GM12878 (cell line): ENCODE data around the gene PTCD3. TPM values are rescaled to one million over a fixed set of nuclear protein-coding genes. Genes with fewer than 3 reads are reported as not detected.

Source experiments
- ATAC-seq: fragments of 200-7000 bp; cut with Tn5 transposase; 3 replicates; pipeline ENCODE4 v1.9.1; 2020; ENCODE audit warnings: mild to moderate bottlenecking, moderate library complexity
- BruUV-seq: library from RNA; stranded (reverse); fragments of 400-500 nt; replicated peaks from 2 replicates; lab custom pipeline; 2021; lab: Mats Ljungman, UMichigan
- CTCF ChIA-PET: fragments of 300-600 bp; sonication (Branson Sonifier 250); formaldehyde crosslinking; extraction: SDS; loops from one replicate; lab custom pipeline; 2021; ENCODE audit warnings: inconsistent platforms; lab: Yijun Ruan, JAX
- POLR2A ChIA-PET: fragments of 350-600 bp; formaldehyde crosslinking; extraction: SDS; loops from one replicate; lab custom pipeline; 2021; ENCODE audit warnings: inconsistent platforms; lab: Charles Lee
- RAD21 ChIA-PET: fragments of 300-600 bp; sonication (Branson Sonifier 250); formaldehyde crosslinking; loops from one replicate; lab custom pipeline; 2023; ENCODE audit warnings: antibody characterized with exemption; ENCODE audit not compliant: unreplicated experiment; lab: Charles Lee
- SMC1A ChIA-PET: fragments of 300-600 bp; sonication (Branson Sonifier 250); formaldehyde crosslinking; loops from one replicate; lab custom pipeline; 2023; ENCODE audit not compliant: unreplicated experiment, uncharacterized antibody; lab: Charles Lee
- DNase-seq: peaks from one replicate; pipeline ENCODE4 v3.0.0-alpha.2; 2011; ENCODE audit warnings: low read depth, low spot score
- FAIRE-seq: peaks from 3 replicates; lab custom pipeline; 2011; peaks lifted over from hg19 to GRCh38; lab: Jason Lieb, UNC
- H2AFZ ChIP-seq: 2 replicates; pipeline ENCODE4 v1.6.0; 2011; ENCODE audit warnings: low read depth, low read length, control low read depth; ENCODE audit not compliant: control insufficient read depth
- H3K27ac ChIP-seq: 2 replicates; pipeline ENCODE4 v1.5.1; 2011; ENCODE audit warnings: control low read depth; ENCODE audit not compliant: control insufficient read depth, insufficient read depth
- H3K27me3 ChIP-seq, 2 experiments: replicated peaks in 1 of 2; 2 replicates each; pipeline versions ENCODE4 v1.6.0 to v1.6.1; 2011; ENCODE audit warnings: low read length in 1 of 2; ENCODE audit not compliant: control insufficient read depth in 2 of 2, insufficient read depth in 2 of 2
- H3K36me3 ChIP-seq, 2 experiments: 2 replicates each; pipeline ENCODE4 v1.5.1; 2011; ENCODE audit warnings: low read length in 1 of 2; ENCODE audit not compliant: control insufficient read depth in 2 of 2, insufficient read depth in 2 of 2
- H3K4me1 ChIP-seq: 2 replicates; pipeline ENCODE4 v1.6.1; 2011; ENCODE audit warnings: mild to moderate bottlenecking, low read length, moderate library complexity, mixed read lengths; ENCODE audit not compliant: control insufficient read depth, insufficient read depth
- H3K4me2 ChIP-seq: 2 replicates; pipeline ENCODE4 v1.6.0; 2011; ENCODE audit warnings: control low read depth; ENCODE audit not compliant: control insufficient read depth, insufficient read depth
- H3K4me3 ChIP-seq: fragments of 200-600 bp; sonication (generic); 2 replicates; pipeline ENCODE4 v1.5.1; 2016
- H3K79me2 ChIP-seq: 2 replicates; pipeline ENCODE4 v1.6.0; 2011; ENCODE audit warnings: low read length; ENCODE audit not compliant: control insufficient read depth, insufficient read depth
- H3K9ac ChIP-seq: 2 replicates; pipeline ENCODE4 v1.8.0; 2011; ENCODE audit warnings: low read length, control low read depth, mixed read lengths; ENCODE audit not compliant: control insufficient read depth, insufficient read depth
- H3K9me3 ChIP-seq: replicated peaks from 3 replicates; pipeline ENCODE4 v1.5.1; 2011; ENCODE audit warnings: mild to moderate bottlenecking, low read length; ENCODE audit not compliant: control insufficient read depth, insufficient read depth
- H4K20me1 ChIP-seq: 2 replicates; pipeline ENCODE4 v1.6.0; 2011; ENCODE audit not compliant: control insufficient read depth, insufficient read depth
- ATF3 ChIP-seq: IDR thresholded peaks from 2 replicates; pipeline ENCODE4 v1.6.1; 2011; ENCODE audit warnings: low read depth, mild to moderate bottlenecking, low read length, moderate library complexity, borderline replicate concordance; ENCODE audit errors: extremely low read depth
- BCLAF1 ChIP-seq: fragments of 450-650 bp; IDR thresholded peaks from 2 replicates; pipeline ENCODE4 v1.6.1; 2017; ENCODE audit warnings: antibody characterized with exemption, mild to moderate bottlenecking, moderate library complexity
- EED ChIP-seq: sonication (generic); IDR thresholded peaks from 2 replicates; pipeline ENCODE4 v1.6.1; 2016; ENCODE audit warnings: antibody characterized with exemption, low read depth
- EP300 ChIP-seq, 2 experiments: fragments of 150-350 bp in 1 of 2; IDR thresholded peaks; 2 replicates each; pipeline ENCODE4 v1.6.1; 2011 to 2012; ENCODE audit warnings: low read depth in 2 of 2, low read length in 2 of 2, borderline replicate concordance in 1 of 2, improper control_type of control experiment in 1 of 2, inconsistent platforms in 1 of 2; ENCODE audit not compliant: control insufficient read depth in 1 of 2
- IKZF2 ChIP-seq, 2 experiments: fragments of 450-650 bp; IDR thresholded peaks; 2 replicates each; pipeline ENCODE4 v1.6.1; 2017; ENCODE audit warnings: mild to moderate bottlenecking in 2 of 2, moderate library complexity in 2 of 2
- KAT2A ChIP-seq: conservative IDR thresholded peaks from 2 replicates; pipeline ENCODE4 v1.6.1; 2011; ENCODE audit warnings: low read depth, low read length; ENCODE audit not compliant: control insufficient read depth
- KDM1A ChIP-seq: fragments of 200-600 bp; sonication (generic); IDR thresholded peaks from 2 replicates; pipeline ENCODE4 v1.6.1; 2016; ENCODE audit warnings: borderline replicate concordance
- NFYA ChIP-seq: IDR thresholded peaks from 2 replicates; pipeline ENCODE4 v1.6.1; 2011; ENCODE audit warnings: low read depth, mild to moderate bottlenecking, low read length, improper control_type of control experiment, borderline replicate concordance
- NR2C2 ChIP-seq: IDR thresholded peaks from 2 replicates; pipeline ENCODE4 v1.6.1; 2011; ENCODE audit warnings: borderline replicate concordance, low read depth; ENCODE audit not compliant: control insufficient read depth, insufficient read length
- NR2F1 ChIP-seq: fragments of 450-650 bp; conservative IDR thresholded peaks from 2 replicates; pipeline ENCODE4 v1.6.1; 2017; ENCODE audit warnings: mild to moderate bottlenecking
- POLR2AphosphoS2 ChIP-seq: IDR thresholded peaks from 2 replicates; pipeline ENCODE4 v1.6.1; 2011; ENCODE audit warnings: low read depth, mild to moderate bottlenecking, low read length, improper control_type of control experiment, moderate library complexity
- POLR2AphosphoS5 ChIP-seq: IDR thresholded peaks from 2 replicates; pipeline ENCODE4 v1.6.1; 2011; ENCODE audit warnings: mild to moderate bottlenecking, low read length, inconsistent platforms
- RBBP5 ChIP-seq: fragments of 200-600 bp; sonication (generic); conservative IDR thresholded peaks from 2 replicates; pipeline ENCODE4 v1.6.1; 2016
- RFX5 ChIP-seq: IDR thresholded peaks from 2 replicates; pipeline ENCODE4 v1.6.1; 2011; ENCODE audit warnings: low read depth, low read length, improper control_type of control experiment
- SIX5 ChIP-seq: IDR thresholded peaks from 2 replicates; pipeline ENCODE4 v1.6.1; 2011; ENCODE audit warnings: mild to moderate bottlenecking, low read depth, low read length, moderate library complexity; ENCODE audit not compliant: severe bottlenecking
- STAT1 ChIP-seq: fragments of 450-650 bp; conservative IDR thresholded peaks from 2 replicates; pipeline ENCODE4 v1.6.1; 2014; ENCODE audit warnings: antibody characterized with exemption, mild to moderate bottlenecking
- TCF3 ChIP-seq: IDR thresholded peaks from 2 replicates; pipeline ENCODE4 v1.6.1; 2012; ENCODE audit warnings: low read depth, mild to moderate bottlenecking, low read length, borderline replicate concordance; ENCODE audit not compliant: insufficient read depth
- YBX1 ChIP-seq: fragments of 450-650 bp; IDR thresholded peaks from 2 replicates; pipeline ENCODE4 v1.6.1; 2016; ENCODE audit warnings: antibody characterized with exemption
- ZZZ3 ChIP-seq: IDR thresholded peaks from 2 replicates; pipeline ENCODE4 v1.6.1; 2011; ENCODE audit warnings: low read depth; ENCODE audit not compliant: control insufficient read depth, insufficient read length
- WGBS: methylation state at CpG from one replicate; pipeline ENCODE4 v1.1.6; 2016; ENCODE audit warnings: low lambda C conversion rate; ENCODE audit not compliant: insufficient replicate concordance, insufficient coverage; ENCODE audit errors: missing lambda C conversion rate; 5-methylcytosine and 5-hydroxymethylcytosine counted together
- in situ Hi-C: fragments of 300-500 bp; cut with MboI; formaldehyde crosslinking; loops from 9 replicates; pipeline ENCODE4 v1.14.3; 2018; ENCODE audit warnings: mixed read lengths
- intact Hi-C: fragments of 100-400 bp; cut with micrococcal nuclease; formaldehyde crosslinking; loops from one replicate; pipeline ENCODE4 v1.14.2; 2022; ENCODE audit not compliant: unreplicated experiment
- polyA plus RNA-seq, 11 experiments: library from polyadenylated mRNA; depleted of rRNA in 4 of 11; unstranded in 6 of 11; stranded (reverse) in 5 of 11; fragments of >200 nt; fragmentation: Nextera tagmentation in 4 of 11; fragmentation: Illumina TruSeq in 1 of 11; extraction: Ambion mirVana in 4 of 11; extraction: Trizol in 1 of 11; gene quantifications; 1 replicate in 1 of 11; 2 replicates in 10 of 11; pipeline versions ENCODE4 v1.2.1 to v1.2.3, GENCODE V29; 2011 to 2016; ENCODE audit warnings: inconsistent platforms in 2 of 11, missing spikeins in 2 of 11, low read depth in 1 of 11
- total RNA-seq, 4 experiments: library from RNA; depleted of rRNA in 3 of 4; stranded (reverse); fragments of >200 nt in 3 of 4; fragmentation: Illumina TruSeq in 1 of 4; extraction: Trizol in 1 of 4; gene quantifications; 2 replicates each; pipeline versions ENCODE4 v1.2.1 to v1.2.3, GENCODE V29; 2013 to 2021
- TF ChIP-seq, protein P1 (sequence below), 3 experiments: IDR thresholded peaks in 2 of 3; conservative IDR thresholded peaks in 1 of 3; 2 replicates each; pipeline ENCODE4 v1.5.1; 2011; ENCODE audit warnings: low read depth in 3 of 3, low read length in 3 of 3, mild to moderate bottlenecking in 3 of 3, control low read depth in 2 of 3, moderate library complexity in 2 of 3, inconsistent platforms in 1 of 3, mixed read lengths in 1 of 3; ENCODE audit not compliant: control insufficient read depth in 2 of 3, insufficient read depth in 1 of 3; ENCODE audit errors: extremely low read depth in 1 of 3

The PTCD3 gene
- total and polyA plus RNA-seq, 10 of the 15 experiments (the other 5 are each of a cell fraction or from before 2014, with no cell fraction given), result 44.7 to 177 (median 127) TPM

DNA sequence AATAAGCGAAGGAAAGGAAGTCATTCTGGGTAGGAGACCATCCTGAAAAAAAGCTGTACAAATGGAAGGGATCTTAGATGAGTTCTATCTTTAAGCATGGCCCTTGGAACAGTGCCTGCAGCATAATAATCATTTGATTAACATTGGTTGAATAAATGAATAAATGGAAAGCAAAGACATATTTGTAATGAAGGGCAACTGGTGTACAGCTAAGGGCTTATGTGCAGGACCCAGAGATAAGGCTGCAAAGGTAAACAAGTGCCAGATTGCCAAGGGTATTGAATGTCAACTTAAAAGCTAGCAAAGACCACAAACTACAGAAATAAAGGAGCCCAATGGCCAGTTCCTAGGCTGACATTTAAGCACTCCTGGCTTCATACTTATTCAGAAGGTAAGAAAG lies 69.8 kb downstream of the PTCD3 start:
- Histone ChIP-seq H4K20me1 (no peaks in the 10 kb centered on the region), H3K4me1 (peaks cover 5% of the 10 kb centered on the region; the same call in 1 of the 2 replicates), H3K9me3 (no peaks in the 10 kb centered on the region), H3K27me3 (no peaks in the 10 kb centered on the region), H3K4me3 (no peak overlapping the region), H3K9ac (no peak overlapping the region), H2AFZ (no peak overlapping the region), H3K4me2 (no peak overlapping the region), H3K36me3 (peaks cover 4 to 32% of the 10 kb centered on the region in 2 experiments; a peak in 3 of 4 replicates), H3K27ac (no peak overlapping the region), H3K79me2 (peaks cover under 1% of the 10 kb centered on the region)
- intact Hi-C loops, result no loop called here
- FAIRE-seq (no peak), DNase-seq (no peak), ATAC-seq (no peak)
- BruUV-seq, result no TSS peak
- ChIA-PET POLR2A (no interaction called here), CTCF (interaction anchor here (0.9 to 1.7 kb wide), 2 partner anchors 10 to 17 kb away, joined by 4 read pairs; no protein-coding TSS in a partner anchor), RAD21 (no interaction called here), SMC1A (interaction anchor here (1.0 to 1.8 kb wide), 3 partner anchors 10 to 447 kb away, joined by 3 to 9 read pairs (median 3); no protein-coding TSS in a partner anchor)
- in situ Hi-C loops, result no loop called here
- 86% methylated on average over 1 of the region's 1 CpG for WGBS
- TF ChIP-seq NR2F1 (no peak), NFYA (no peak), POLR2AphosphoS5 (no peak), ATF3 (no peak), IKZF2 (IDR thresholded peaks at IDR 0.05) (no peak), EED (no peak), EP300 (IDR thresholded peaks at IDR 0.05; ENCODE audit: borderline replicate concordance in 1 of 2, control insufficient read depth in 1 of 2, low read depth in 2 of 2, low read length in 2 of 2) (no peak), KDM1A (no peak), NR2C2 (no peak), YBX1 (no peak), ZZZ3 (no peak), KAT2A (no peak), RFX5 (no peak), POLR2AphosphoS2 (no peak), BCLAF1 (no peak), STAT1 (no peak), RBBP5 (no peak), TCF3 (no peak), SIX5 (no peak)
- TF ChIP-seq, protein P1, sequence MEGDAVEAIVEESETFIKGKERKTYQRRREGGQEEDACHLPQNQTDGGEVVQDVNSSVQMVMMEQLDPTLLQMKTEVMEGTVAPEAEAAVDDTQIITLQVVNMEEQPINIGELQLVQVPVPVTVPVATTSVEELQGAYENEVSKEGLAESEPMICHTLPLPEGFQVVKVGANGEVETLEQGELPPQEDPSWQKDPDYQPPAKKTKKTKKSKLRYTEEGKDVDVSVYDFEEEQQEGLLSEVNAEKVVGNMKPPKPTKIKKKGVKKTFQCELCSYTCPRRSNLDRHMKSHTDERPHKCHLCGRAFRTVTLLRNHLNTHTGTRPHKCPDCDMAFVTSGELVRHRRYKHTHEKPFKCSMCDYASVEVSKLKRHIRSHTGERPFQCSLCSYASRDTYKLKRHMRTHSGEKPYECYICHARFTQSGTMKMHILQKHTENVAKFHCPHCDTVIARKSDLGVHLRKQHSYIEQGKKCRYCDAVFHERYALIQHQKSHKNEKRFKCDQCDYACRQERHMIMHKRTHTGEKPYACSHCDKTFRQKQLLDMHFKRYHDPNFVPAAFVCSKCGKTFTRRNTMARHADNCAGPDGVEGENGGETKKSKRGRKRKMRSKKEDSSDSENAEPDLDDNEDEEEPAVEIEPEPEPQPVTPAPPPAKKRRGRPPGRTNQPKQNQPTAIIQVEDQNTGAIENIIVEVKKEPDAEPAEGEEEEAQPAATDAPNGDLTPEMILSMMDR (IDR thresholded peaks at IDR 0.05 in 2 of 3, conservative IDR thresholded peaks at IDR 0.05 in 1 of 3; ENCODE audit: control insufficient read depth in 2 of 3, extremely low read depth in 1 of 3, insufficient read depth in 1 of 3, low read depth in 3 of 3, low read length in 3 of 3), result no peak
- TF ChIP-seq, all 136 proteins: peak for 0
